Measurements from ENCODE around the gene HSD17B4. TPM values are rescaled to one million over a fixed set of nuclear protein-coding genes. Genes with fewer than 3 reads are reported as not detected.
A peak's percentile ranks its signal among the peaks of the same experiment; 100 is the strongest.

Gene HSD17B4
- total and polyA plus RNA-seq, 2 of the 13 experiments (the other 11 are each of a cell fraction or from before 2014, with no cell fraction given): 178 to 399 TPM

GRCh38 chr5:119452373-119453039, at the start of gene HSD17B4 (continued):
- TF ChIP-seq CSRNP1 (CRISPR knock-in tag; IDR thresholded peaks at IDR 0.05): no peak
- TF ChIP-seq ZNF891 (CRISPR knock-in tag; IDR thresholded peaks at IDR 0.05): peak; percentile 90
- no peak for TF ChIP-seq FOXP1 (IDR thresholded peaks at IDR 0.05)
- TF ChIP-seq FOXP1 (CRISPR knock-in tag; IDR thresholded peaks at IDR 0.05): peak; percentile 69; the same call in 1 of the 2 replicates
- peak; percentile 50 for TF ChIP-seq RAD21 (CRISPR knock-in tag; IDR thresholded peaks at IDR 0.05)
- TF ChIP-seq CBFB (CRISPR knock-in tag; IDR thresholded peaks at IDR 0.05): peak; percentile 58; the same call in 1 of the 2 replicates
- TF ChIP-seq ZNF326 (CRISPR knock-in tag; IDR thresholded peaks at IDR 0.05; ENCODE audit: borderline replicate concordance): no peak
- peak; percentile 66 for TF ChIP-seq TEAD3 (CRISPR knock-in tag; optimal IDR thresholded peaks at IDR 0.05; ENCODE audit: borderline replicate concordance)
- peak; percentile 84 for TF ChIP-seq ZEB1 (IDR thresholded peaks at IDR 0.05; ENCODE audit: insufficient replicate concordance, low read depth)
- no peak for TF ChIP-seq ZNF382 (CRISPR knock-in tag; IDR thresholded peaks at IDR 0.05; ENCODE audit: borderline replicate concordance)
- 0 out of 2 replicates have a peak, but pooled peaks have one; percentile 26 for TF ChIP-seq ZSCAN31 (CRISPR knock-in tag; IDR thresholded peaks at IDR 0.05; ENCODE audit: low read depth)
- no peak; the same call in 1 of the 2 replicates for TF ChIP-seq MEIS1 (CRISPR knock-in tag; IDR thresholded peaks at IDR 0.05; ENCODE audit: borderline replicate concordance)
- TF ChIP-seq SNAPC5 (CRISPR knock-in tag; IDR thresholded peaks at IDR 0.05; ENCODE audit: borderline replicate concordance): no peak
- TF ChIP-seq ZNF883 (CRISPR knock-in tag; IDR thresholded peaks at IDR 0.05; ENCODE audit: not compliant biosample characterization): peak; percentile 68
- TF ChIP-seq ZNF670 (CRISPR knock-in tag; IDR thresholded peaks at IDR 0.05; ENCODE audit: borderline replicate concordance): no peak
- TF ChIP-seq CEBPG (CRISPR knock-in tag; IDR thresholded peaks at IDR 0.05): peak; percentile 89
- TF ChIP-seq THAP9 (CRISPR knock-in tag; IDR thresholded peaks at IDR 0.05; ENCODE audit: borderline replicate concordance): peak; percentile 60; the same call in 1 of the 2 replicates
- TF ChIP-seq ZNF17 (CRISPR knock-in tag; IDR thresholded peaks at IDR 0.05): no peak
- TF ChIP-seq ZNF30 (CRISPR knock-in tag; IDR thresholded peaks at IDR 0.05): no peak
- peak; percentile 90 for TF ChIP-seq NCOA1 (CRISPR knock-in tag; IDR thresholded peaks at IDR 0.05)
- no peak for TF ChIP-seq SIX4 (CRISPR knock-in tag; IDR thresholded peaks at IDR 0.05)
- no peak; the same call in 1 of the 2 replicates for TF ChIP-seq RNF2 (conservative IDR thresholded peaks at IDR 0.05; ENCODE audit: low read depth)
- no peak for TF ChIP-seq MATR3 (CRISPR knock-in tag; IDR thresholded peaks at IDR 0.05)
- peak; percentile 67; the same call in 1 of the 2 replicates for TF ChIP-seq NR2C2 (CRISPR knock-in tag; IDR thresholded peaks at IDR 0.05; ENCODE audit: borderline replicate concordance)
- no peak for TF ChIP-seq ZBTB49 (CRISPR knock-in tag; IDR thresholded peaks at IDR 0.05; ENCODE audit: borderline replicate concordance)
